HG03159 (cell line): ENCODE results near the gene TRIM65.
"Not testable (repeated sequence)": the region's sequence is repeated elsewhere in the genome, so short reads cannot be mapped to it uniquely, and the experiment has no call there.

Experiments used
- ATAC-seq: cut with Tn5 transposase; IDR thresholded peaks from one replicate; pipeline ENCODE4 v1.9.1; 2021; ENCODE audit warnings: mild to moderate bottlenecking, moderate library complexity; ENCODE audit not compliant: unreplicated experiment

TRIM65 gene

GRCh38 chr17:75897160-75898019 is 639 bp upstream of the TRIM65 start:
- no peak for ATAC-seq

GRCh38 chr17:75895370-75896155 is 1.2 kb downstream of the TRIM65 start:
- ATAC-seq, result no peak

- no peak for ATAC-seq
Measured at GRCh38 chr17:75894049-75894733, 2.6 kb downstream of the TRIM65 start.

- no peak for ATAC-seq
Measured at GRCh38 chr17:75893305-75894048, 3.3 kb downstream of the TRIM65 start.

GRCh38 chr17:75892556-75893224 is 4.1 kb downstream of the TRIM65 start:
- ATAC-seq, result no peak

- ATAC-seq, result no peak
Measured at GRCh38 chr17:75891605-75892555, 4.9 kb downstream of the TRIM65 start.

GRCh38 chr17:75891022-75891604 is 5.6 kb downstream of the TRIM65 start:
- no peak for ATAC-seq

- ATAC-seq, result no peak
Measured at GRCh38 chr17:75889454-75889853, 7.3 kb downstream of the TRIM65 start.

GRCh38 chr17:75888484-75888883 is 8.3 kb downstream of the TRIM65 start:
- no peak for ATAC-seq

GRCh38 chr17:75885860-75886259 is 10.9 kb downstream of the TRIM65 start:
- not testable (repeated sequence) for ATAC-seq

- ATAC-seq, result no peak
Measured at GRCh38 chr17:75885431-75885830, 11.3 kb downstream of the TRIM65 start.

- no peak for ATAC-seq
Measured at GRCh38 chr17:75881678-75882454, 14.9 kb downstream of the TRIM65 start.

- ATAC-seq, result no peak
Measured at GRCh38 chr17:75880266-75880665, 16.5 kb downstream of the TRIM65 start.

GRCh38 chr17:75878174-75878998 is 18.4 kb downstream of the TRIM65 start, which contains the start of gene TRIM47:
TSS of gene TRIM47 (minus strand) at chr17:75878581. CDS start at chr17:75878548, 33 bp downstream.
- ATAC-seq, result no peak

GRCh38 chr17:75877752-75878173 is 19.0 kb downstream of the TRIM65 start:
- ATAC-seq, result peak; percentile 57

GRCh38 chr17:75876938-75877751 is 19.6 kb downstream of the TRIM65 start:
- no peak for ATAC-seq
